Left cardiac atrium (tissue), 2 donors: ENCODE measurements around the gene UNC13C. TPM values are rescaled to one million over a fixed set of nuclear protein-coding genes. Genes with fewer than 3 reads are reported as not detected.

ENCODE experiments used
- total RNA-seq, 2 donors: library from RNA; stranded (reverse); fragmentation: NEBNext Ultra II Directional; extraction: Animal tissue kit (Norgen Biotek cat#: 25700); gene quantifications; one replicate each; pipeline ENCODE4 v1.2.1, GENCODE V29; 2021
- donor health status: DM: no; HTN: yes; CAD: no; lungs with severe emphysema.
- donor health status: DM: yes; HTN: yes; CAD: no.

UNC13C gene
- total RNA-seq, 2 donors from 2014 or later: 0.09 to 0.29 TPM

Other genes with a start within 250 kb of the UNC13C start
- under 1 TPM; 0.03 to 0.10 TPM for gene WDR72, start 218.8 kb upstream of the UNC13C start, total RNA-seq